GM12878 (cell line): Measurements from ENCODE around the gene GREB1. TPM values are rescaled to one million over a fixed set of nuclear protein-coding genes. Genes with fewer than 3 reads are reported as not detected.

ENCODE experiments used
- ATAC-seq: fragments of 200-7000 bp; cut with Tn5 transposase; 3 replicates; pipeline ENCODE4 v1.9.1; 2020; ENCODE audit warnings: mild to moderate bottlenecking, moderate library complexity
- BruUV-seq: library from RNA; stranded (reverse); fragments of 400-500 nt; replicated peaks from 2 replicates; lab custom pipeline; 2021; lab: Mats Ljungman, UMichigan
- CTCF ChIA-PET: fragments of 300-600 bp; sonication (Branson Sonifier 250); formaldehyde crosslinking; extraction: SDS; loops from one replicate; lab custom pipeline; 2021; ENCODE audit warnings: inconsistent platforms; lab: Yijun Ruan, JAX
- POLR2A ChIA-PET: fragments of 350-600 bp; formaldehyde crosslinking; extraction: SDS; loops from one replicate; lab custom pipeline; 2021; ENCODE audit warnings: inconsistent platforms; lab: Charles Lee
- RAD21 ChIA-PET: fragments of 300-600 bp; sonication (Branson Sonifier 250); formaldehyde crosslinking; loops from one replicate; lab custom pipeline; 2023; ENCODE audit warnings: antibody characterized with exemption; ENCODE audit not compliant: unreplicated experiment; lab: Charles Lee
- SMC1A ChIA-PET: fragments of 300-600 bp; sonication (Branson Sonifier 250); formaldehyde crosslinking; loops from one replicate; lab custom pipeline; 2023; ENCODE audit not compliant: unreplicated experiment, uncharacterized antibody; lab: Charles Lee
- DNase-seq: peaks from one replicate; pipeline ENCODE4 v3.0.0-alpha.2; 2011; ENCODE audit warnings: low read depth, low spot score
- FAIRE-seq: peaks from 3 replicates; lab custom pipeline; 2011; peaks lifted over from hg19 to GRCh38; lab: Jason Lieb, UNC
- H2AFZ ChIP-seq: 2 replicates; pipeline ENCODE4 v1.6.0; 2011; ENCODE audit warnings: low read depth, low read length, control low read depth; ENCODE audit not compliant: control insufficient read depth
- H3K27ac ChIP-seq: 2 replicates; pipeline ENCODE4 v1.5.1; 2011; ENCODE audit warnings: control low read depth; ENCODE audit not compliant: control insufficient read depth, insufficient read depth
- H3K27me3 ChIP-seq, 2 experiments: replicated peaks in 1 of 2; 2 replicates each; pipeline versions ENCODE4 v1.6.0 to v1.6.1; 2011; ENCODE audit warnings: low read length in 1 of 2; ENCODE audit not compliant: control insufficient read depth in 2 of 2, insufficient read depth in 2 of 2
- H3K36me3 ChIP-seq, 2 experiments: 2 replicates each; pipeline ENCODE4 v1.5.1; 2011; ENCODE audit warnings: low read length in 1 of 2; ENCODE audit not compliant: control insufficient read depth in 2 of 2, insufficient read depth in 2 of 2
- H3K4me1 ChIP-seq: 2 replicates; pipeline ENCODE4 v1.6.1; 2011; ENCODE audit warnings: mild to moderate bottlenecking, low read length, moderate library complexity, mixed read lengths; ENCODE audit not compliant: control insufficient read depth, insufficient read depth
- H3K4me2 ChIP-seq: 2 replicates; pipeline ENCODE4 v1.6.0; 2011; ENCODE audit warnings: control low read depth; ENCODE audit not compliant: control insufficient read depth, insufficient read depth
- H3K4me3 ChIP-seq: fragments of 200-600 bp; sonication (generic); 2 replicates; pipeline ENCODE4 v1.5.1; 2016
- H3K79me2 ChIP-seq: 2 replicates; pipeline ENCODE4 v1.6.0; 2011; ENCODE audit warnings: low read length; ENCODE audit not compliant: control insufficient read depth, insufficient read depth
- H3K9ac ChIP-seq: 2 replicates; pipeline ENCODE4 v1.8.0; 2011; ENCODE audit warnings: low read length, control low read depth, mixed read lengths; ENCODE audit not compliant: control insufficient read depth, insufficient read depth
- H3K9me3 ChIP-seq: replicated peaks from 3 replicates; pipeline ENCODE4 v1.5.1; 2011; ENCODE audit warnings: mild to moderate bottlenecking, low read length; ENCODE audit not compliant: control insufficient read depth, insufficient read depth
- H4K20me1 ChIP-seq: 2 replicates; pipeline ENCODE4 v1.6.0; 2011; ENCODE audit not compliant: control insufficient read depth, insufficient read depth
- BHLHE40 ChIP-seq, 2 experiments: fragments of 450-650 bp in 1 of 2; IDR thresholded peaks; 2 replicates each; pipeline ENCODE4 v1.6.1; 2011 to 2017; ENCODE audit warnings: low read depth in 2 of 2, borderline replicate concordance in 1 of 2, improper control_type of control experiment in 1 of 2, low read length in 1 of 2, mild to moderate bottlenecking in 1 of 2
- CREB1 ChIP-seq: IDR thresholded peaks from 2 replicates; pipeline ENCODE4 v1.6.1; 2012; ENCODE audit warnings: low read depth, mild to moderate bottlenecking, inconsistent platforms
- IKZF1 ChIP-seq: fragments of 450-650 bp; conservative IDR thresholded peaks from 2 replicates; pipeline ENCODE4 v1.6.1; 2017; ENCODE audit warnings: antibody characterized with exemption, mild to moderate bottlenecking
- MEF2B ChIP-seq: fragments of 450-650 bp; IDR thresholded peaks from 2 replicates; pipeline ENCODE4 v1.6.1; 2018; ENCODE audit warnings: mild to moderate bottlenecking, moderate library complexity; ENCODE audit not compliant: partially characterized antibody, poor library complexity, severe bottlenecking
- NBN ChIP-seq: fragments of 450-650 bp; IDR thresholded peaks from 2 replicates; pipeline ENCODE4 v1.6.1; 2016
- NKRF ChIP-seq: fragments of 450-650 bp; conservative IDR thresholded peaks from 2 replicates; pipeline ENCODE4 v1.6.1; 2017; ENCODE audit warnings: mild to moderate bottlenecking, moderate library complexity
- SIN3A ChIP-seq: IDR thresholded peaks from 2 replicates; pipeline ENCODE4 v1.6.1; 2012; ENCODE audit warnings: low read depth, low read length, improper control_type of control experiment
- SREBF1 ChIP-seq: IDR thresholded peaks from 2 replicates; pipeline ENCODE4 v1.6.1; 2012; ENCODE audit warnings: mild to moderate bottlenecking, low read length
- ZNF217 ChIP-seq: fragments of 450-650 bp; IDR thresholded peaks from 2 replicates; pipeline ENCODE4 v1.6.1; 2017; ENCODE audit warnings: antibody characterized with exemption, mild to moderate bottlenecking
- WGBS: methylation state at CpG from one replicate; pipeline ENCODE4 v1.1.6; 2016; ENCODE audit warnings: low lambda C conversion rate; ENCODE audit not compliant: insufficient replicate concordance, insufficient coverage; ENCODE audit errors: missing lambda C conversion rate; 5-methylcytosine and 5-hydroxymethylcytosine counted together
- in situ Hi-C: fragments of 300-500 bp; cut with MboI; formaldehyde crosslinking; loops from 9 replicates; pipeline ENCODE4 v1.14.3; 2018; ENCODE audit warnings: mixed read lengths
- intact Hi-C: fragments of 100-400 bp; cut with micrococcal nuclease; formaldehyde crosslinking; loops from one replicate; pipeline ENCODE4 v1.14.2; 2022; ENCODE audit not compliant: unreplicated experiment
- polyA plus RNA-seq, 11 experiments: library from polyadenylated mRNA; depleted of rRNA in 4 of 11; unstranded in 6 of 11; stranded (reverse) in 5 of 11; fragments of >200 nt; fragmentation: Nextera tagmentation in 4 of 11; fragmentation: Illumina TruSeq in 1 of 11; extraction: Ambion mirVana in 4 of 11; extraction: Trizol in 1 of 11; gene quantifications; 1 replicate in 1 of 11; 2 replicates in 10 of 11; pipeline versions ENCODE4 v1.2.1 to v1.2.3, GENCODE V29; 2011 to 2016; ENCODE audit warnings: inconsistent platforms in 2 of 11, missing spikeins in 2 of 11, low read depth in 1 of 11
- total RNA-seq, 4 experiments: library from RNA; depleted of rRNA in 3 of 4; stranded (reverse); fragments of >200 nt in 3 of 4; fragmentation: Illumina TruSeq in 1 of 4; extraction: Trizol in 1 of 4; gene quantifications; 2 replicates each; pipeline versions ENCODE4 v1.2.1 to v1.2.3, GENCODE V29; 2013 to 2021
- TF ChIP-seq, protein P1 (sequence below): fragments of 450-650 bp; formaldehyde crosslinking; IDR thresholded peaks from 2 replicates; pipeline ENCODE4 v1.5.0; 2022; ENCODE audit warnings: mild to moderate bottlenecking, missing genetic modification characterization
- TF ChIP-seq, protein P2 (sequence below): fragments of 450-650 bp; IDR thresholded peaks from 2 replicates; pipeline ENCODE4 v1.6.1; 2017; ENCODE audit warnings: mild to moderate bottlenecking, moderate library complexity

Gene GREB1
- total and polyA plus RNA-seq, 10 of the 15 experiments (the other 5 are each of a cell fraction or from before 2014, with no cell fraction given) = 0.09 to 2.1 (median 0.37) TPM; not detected in 1

DNA sequence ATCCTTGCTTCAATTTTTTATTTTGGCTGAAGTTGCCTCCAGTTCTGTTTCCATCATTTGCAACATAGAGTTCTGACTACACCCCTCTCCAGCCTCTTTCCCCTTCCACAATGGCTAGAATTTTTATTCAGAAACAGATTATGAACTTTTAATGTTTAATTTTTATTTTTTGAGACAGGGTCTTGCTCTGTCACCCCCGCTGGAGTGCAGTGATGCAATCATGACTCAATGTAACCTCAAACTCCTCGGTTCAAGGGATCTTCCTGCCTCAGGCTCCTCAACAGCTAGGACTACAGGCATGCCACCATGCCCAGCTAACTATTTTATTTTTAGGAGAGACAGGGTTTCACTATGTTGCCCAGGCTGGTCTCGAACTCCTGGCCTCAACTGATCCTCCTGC lies 133.3 kb downstream of the GREB1 start (continued):
- TF ChIP-seq MEF2B (no peak), NKRF (no peak), NBN (no peak)
- TF ChIP-seq, all 136 proteins: peak for 0

DNA sequence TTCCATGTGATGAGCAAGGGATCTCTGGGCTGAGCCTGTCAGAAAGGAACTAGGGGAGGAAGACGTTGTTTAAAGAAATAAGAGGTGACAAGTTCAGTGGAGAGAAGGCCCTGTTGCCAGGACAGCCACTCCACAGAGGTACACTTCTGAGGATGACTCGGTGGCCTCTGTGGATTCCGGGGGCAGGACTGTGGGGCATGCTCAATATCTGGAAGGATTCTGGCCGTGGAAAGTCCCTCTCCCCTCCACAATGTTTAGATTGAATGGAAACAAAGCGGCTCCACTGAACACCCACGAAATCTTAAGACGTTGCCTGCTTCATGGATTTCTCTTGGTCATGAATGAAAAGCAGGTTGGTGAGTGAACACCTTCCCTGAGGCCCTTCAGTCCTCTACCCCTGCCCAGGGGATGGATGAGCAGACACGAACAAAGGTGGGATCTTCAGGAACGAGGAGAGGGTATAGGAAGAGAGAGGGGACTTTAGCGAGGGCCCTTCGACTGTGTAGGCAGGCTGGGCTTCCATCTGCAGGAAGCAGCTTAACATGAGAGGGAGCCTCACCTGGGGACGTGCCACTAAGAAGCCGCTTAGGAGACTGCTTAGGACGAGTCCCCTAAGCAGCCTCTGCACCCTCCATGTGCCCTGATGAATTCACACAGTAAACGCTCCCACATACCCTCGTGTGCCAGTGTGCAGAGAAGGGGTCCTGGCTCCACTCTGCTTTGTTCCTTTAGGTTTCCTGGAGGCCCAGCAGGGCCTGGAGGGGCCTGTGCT lies 134.2 kb downstream of the GREB1 start:
- ChIA-PET RAD21 (no interaction called here), POLR2A (no interaction called here), SMC1A (no interaction called here), CTCF (no interaction called here)
- H3K79me2 ChIP-seq = no peaks in the 10 kb centered on the region
- intact Hi-C loops (no loop called here), in situ Hi-C loops (no loop called here)
- H3K27me3 ChIP-seq = no peaks in the 10 kb centered on the region; a peak in 2 of 4 replicates
- no peaks in the 10 kb centered on the region; the same call in 2 of the 3 replicates for H3K9me3 ChIP-seq
- no peak overlapping the region for H2AFZ ChIP-seq
- no peak overlapping the region for H3K4me3 ChIP-seq
- 34% methylated on average over 16 of the region's 16 CpGs for WGBS
- no peaks in the 10 kb centered on the region for H3K36me3 ChIP-seq
- H3K27ac ChIP-seq = no peak overlapping the region
- no peak overlapping the region for H3K9ac ChIP-seq
- no TSS peak for BruUV-seq
- DNase-seq = no peak
- H3K4me1 ChIP-seq = no peaks in the 10 kb centered on the region
- no peak for FAIRE-seq
- H4K20me1 ChIP-seq = no peaks in the 10 kb centered on the region
- no peak overlapping the region for H3K4me2 ChIP-seq
- ATAC-seq = no peak
- no peak for TF ChIP-seq ZNF217
- no peak for TF ChIP-seq IKZF1
- TF ChIP-seq, protein P1, sequence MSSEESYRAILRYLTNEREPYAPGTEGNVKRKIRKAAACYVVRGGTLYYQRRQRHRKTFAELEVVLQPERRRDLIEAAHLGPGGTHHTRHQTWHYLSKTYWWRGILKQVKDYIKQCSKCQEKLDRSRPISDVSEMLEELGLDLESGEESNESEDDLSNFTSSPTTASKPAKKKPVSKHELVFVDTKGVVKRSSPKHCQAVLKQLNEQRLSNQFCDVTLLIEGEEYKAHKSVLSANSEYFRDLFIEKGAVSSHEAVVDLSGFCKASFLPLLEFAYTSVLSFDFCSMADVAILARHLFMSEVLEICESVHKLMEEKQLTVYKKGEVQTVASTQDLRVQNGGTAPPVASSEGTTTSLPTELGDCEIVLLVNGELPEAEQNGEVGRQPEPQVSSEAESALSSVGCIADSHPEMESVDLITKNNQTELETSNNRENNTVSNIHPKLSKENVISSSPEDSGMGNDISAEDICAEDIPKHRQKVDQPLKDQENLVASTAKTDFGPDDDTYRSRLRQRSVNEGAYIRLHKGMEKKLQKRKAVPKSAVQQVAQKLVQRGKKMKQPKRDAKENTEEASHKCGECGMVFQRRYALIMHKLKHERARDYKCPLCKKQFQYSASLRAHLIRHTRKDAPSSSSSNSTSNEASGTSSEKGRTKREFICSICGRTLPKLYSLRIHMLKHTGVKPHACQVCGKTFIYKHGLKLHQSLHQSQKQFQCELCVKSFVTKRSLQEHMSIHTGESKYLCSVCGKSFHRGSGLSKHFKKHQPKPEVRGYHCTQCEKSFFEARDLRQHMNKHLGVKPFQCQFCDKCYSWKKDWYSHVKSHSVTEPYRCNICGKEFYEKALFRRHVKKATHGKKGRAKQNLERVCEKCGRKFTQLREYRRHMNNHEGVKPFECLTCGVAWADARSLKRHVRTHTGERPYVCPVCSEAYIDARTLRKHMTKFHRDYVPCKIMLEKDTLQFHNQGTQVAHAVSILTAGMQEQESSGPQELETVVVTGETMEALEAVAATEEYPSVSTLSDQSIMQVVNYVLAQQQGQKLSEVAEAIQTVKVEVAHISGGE (CRISPR knock-in tag) = no peak
- TF ChIP-seq SIN3A = no peak
- no peak for TF ChIP-seq BHLHE40 (IDR thresholded peaks at IDR 0.05; ENCODE audit: borderline replicate concordance in 1 of 2, low read depth in 2 of 2, low read length in 1 of 2)
- no peak for TF ChIP-seq CREB1
- no peak for TF ChIP-seq SREBF1
- TF ChIP-seq, protein P2, sequence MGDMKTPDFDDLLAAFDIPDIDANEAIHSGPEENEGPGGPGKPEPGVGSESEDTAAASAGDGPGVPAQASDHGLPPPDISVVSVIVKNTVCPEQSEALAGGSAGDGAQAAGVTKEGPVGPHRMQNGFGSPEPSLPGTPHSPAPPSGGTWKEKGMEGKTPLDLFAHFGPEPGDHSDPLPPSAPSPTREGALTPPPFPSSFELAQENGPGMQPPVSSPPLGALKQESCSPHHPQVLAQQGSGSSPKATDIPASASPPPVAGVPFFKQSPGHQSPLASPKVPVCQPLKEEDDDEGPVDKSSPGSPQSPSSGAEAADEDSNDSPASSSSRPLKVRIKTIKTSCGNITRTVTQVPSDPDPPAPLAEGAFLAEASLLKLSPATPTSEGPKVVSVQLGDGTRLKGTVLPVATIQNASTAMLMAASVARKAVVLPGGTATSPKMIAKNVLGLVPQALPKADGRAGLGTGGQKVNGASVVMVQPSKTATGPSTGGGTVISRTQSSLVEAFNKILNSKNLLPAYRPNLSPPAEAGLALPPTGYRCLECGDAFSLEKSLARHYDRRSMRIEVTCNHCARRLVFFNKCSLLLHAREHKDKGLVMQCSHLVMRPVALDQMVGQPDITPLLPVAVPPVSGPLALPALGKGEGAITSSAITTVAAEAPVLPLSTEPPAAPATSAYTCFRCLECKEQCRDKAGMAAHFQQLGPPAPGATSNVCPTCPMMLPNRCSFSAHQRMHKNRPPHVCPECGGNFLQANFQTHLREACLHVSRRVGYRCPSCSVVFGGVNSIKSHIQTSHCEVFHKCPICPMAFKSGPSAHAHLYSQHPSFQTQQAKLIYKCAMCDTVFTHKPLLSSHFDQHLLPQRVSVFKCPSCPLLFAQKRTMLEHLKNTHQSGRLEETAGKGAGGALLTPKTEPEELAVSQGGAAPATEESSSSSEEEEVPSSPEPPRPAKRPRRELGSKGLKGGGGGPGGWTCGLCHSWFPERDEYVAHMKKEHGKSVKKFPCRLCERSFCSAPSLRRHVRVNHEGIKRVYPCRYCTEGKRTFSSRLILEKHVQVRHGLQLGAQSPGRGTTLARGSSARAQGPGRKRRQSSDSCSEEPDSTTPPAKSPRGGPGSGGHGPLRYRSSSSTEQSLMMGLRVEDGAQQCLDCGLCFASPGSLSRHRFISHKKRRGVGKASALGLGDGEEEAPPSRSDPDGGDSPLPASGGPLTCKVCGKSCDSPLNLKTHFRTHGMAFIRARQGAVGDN = no peak
